GM23338 (cell line): ENCODE results near the gene KLRG1. TPM values are rescaled to one million over a fixed set of nuclear protein-coding genes. Genes with fewer than 3 reads are reported as not detected.

Source experiments
- ATAC-seq: fragments of 200-7000 bp; cut with Tn5 transposase; 3 replicates; pipeline ENCODE4 v1.9.1; 2020
- DNase-seq: peaks from one replicate; pipeline ENCODE4 v3.0.0-alpha.2; 2015; ENCODE audit warnings: low spot score
- H2AFZ ChIP-seq: fragments of 200-600 bp; sonication (generic); 2 replicates; pipeline ENCODE4 v1.8.0; 2016; ENCODE audit warnings: antibody characterized with exemption, mild to moderate bottlenecking, moderate library complexity
- H3F3A ChIP-seq: fragments of 200-600 bp; sonication (generic); replicated peaks from 2 replicates; pipeline ENCODE4 v1.8.0; 2017; ENCODE audit warnings: antibody characterized with exemption, mixed run types, low read depth
- H3K27ac ChIP-seq: fragments of 200-600 bp; sonication (generic); 2 replicates; pipeline ENCODE4 v1.6.1; 2016; ENCODE audit warnings: low read depth
- H3K27me3 ChIP-seq: fragments of 200-600 bp; sonication (generic); 2 replicates; pipeline ENCODE4 v1.8.0; 2016; ENCODE audit warnings: mild to moderate bottlenecking, mixed run types, moderate library complexity; ENCODE audit not compliant: insufficient read depth
- H3K36me3 ChIP-seq: fragments of 200-600 bp; sonication (generic); 2 replicates; pipeline ENCODE4 v1.8.0; 2016; ENCODE audit warnings: mild to moderate bottlenecking; ENCODE audit not compliant: insufficient read depth
- H3K4me1 ChIP-seq: fragments of 200-600 bp; sonication (generic); 2 replicates; pipeline ENCODE4 v1.8.0; 2016; ENCODE audit warnings: mild to moderate bottlenecking, moderate library complexity; ENCODE audit not compliant: insufficient read depth
- H3K4me2 ChIP-seq: fragments of 200-600 bp; sonication (generic); 2 replicates; pipeline ENCODE4 v1.7.1; 2017; ENCODE audit warnings: mixed run types
- H3K4me3 ChIP-seq: fragments of 200-600 bp; sonication (generic); 2 replicates; pipeline ENCODE4 v1.6.1; 2016; ENCODE audit warnings: mixed run types
- H3K79me2 ChIP-seq: fragments of 200-600 bp; sonication (generic); replicated peaks from 2 replicates; pipeline ENCODE4 v1.8.0; 2017; ENCODE audit warnings: mild to moderate bottlenecking; ENCODE audit not compliant: insufficient read depth
- H3K9me2 ChIP-seq: fragments of 200-600 bp; sonication (generic); 2 replicates; pipeline ENCODE4 v1.8.0; 2017; ENCODE audit not compliant: insufficient read depth
- H4K20me1 ChIP-seq: fragments of 200-600 bp; sonication (generic); replicated peaks from 2 replicates; pipeline ENCODE4 v1.8.0; 2017; ENCODE audit warnings: mild to moderate bottlenecking; ENCODE audit not compliant: insufficient read depth
- H3K27ac Mint-ChIP-seq: 2 replicates; pipeline ENCODE4 v1.8.0; 2020; ENCODE audit warnings: inconsistent platforms, mild to moderate bottlenecking, moderate library complexity, mixed read lengths
- H3K27me3 Mint-ChIP-seq: 3 replicates; pipeline ENCODE4 v1.8.0; 2022; ENCODE audit warnings: low read depth, mild to moderate bottlenecking, moderate library complexity, mixed read lengths, inconsistent platforms; ENCODE audit not compliant: insufficient read depth, poor library complexity
- H3K36me3 Mint-ChIP-seq: 3 replicates; pipeline ENCODE4 v1.8.0; 2021; ENCODE audit warnings: low read depth, mild to moderate bottlenecking, inconsistent platforms, moderate library complexity, mixed read lengths
- H3K4me1 Mint-ChIP-seq: 3 replicates; pipeline ENCODE4 v1.8.0; 2020; ENCODE audit warnings: mild to moderate bottlenecking, inconsistent platforms, mixed read lengths
- H3K4me3 Mint-ChIP-seq: 3 replicates; pipeline ENCODE4 v1.8.0; 2021; ENCODE audit warnings: moderate library complexity, mild to moderate bottlenecking, inconsistent platforms, mixed read lengths
- H3K9me3 Mint-ChIP-seq: 3 replicates; pipeline ENCODE4 v1.8.0; 2020; ENCODE audit warnings: moderate library complexity, mild to moderate bottlenecking, inconsistent platforms, mixed read lengths
- CTCF ChIP-seq, 2 experiments: fragments of 200-600 bp in 1 of 2; sonication (generic) in 1 of 2; conservative IDR thresholded peaks; 2 replicates each; pipeline versions ENCODE4 v1.5.1 to v1.6.1; 2016 to 2017; ENCODE audit warnings: antibody characterized with exemption in 2 of 2, low read depth in 2 of 2, mild to moderate bottlenecking in 2 of 2, moderate library complexity in 1 of 2
- EZH2 ChIP-seq: fragments of 200-600 bp; sonication (generic); IDR thresholded peaks from one replicate; pipeline ENCODE4 v1.8.0; 2017; ENCODE audit warnings: antibody characterized with exemption, mild to moderate bottlenecking, low read depth; ENCODE audit not compliant: unreplicated experiment
- NANOG ChIP-seq: IDR thresholded peaks from 2 replicates; pipeline ENCODE4 v1.6.1; 2016; ENCODE audit warnings: antibody characterized with exemption, borderline replicate concordance
- REST ChIP-seq: IDR thresholded peaks from one replicate; pipeline ENCODE4 v1.6.1; 2018; ENCODE audit warnings: antibody characterized with exemption; ENCODE audit not compliant: unreplicated experiment
- polyA plus RNA-seq: library from polyadenylated mRNA; unstranded; fragments of >200 nt; fragmentation: Nextera tagmentation; extraction: Ambion mirVana; gene quantifications from 2 replicates; pipeline ENCODE4 v1.2.1, GENCODE V29; 2016
- total RNA-seq: library from RNA; depleted of rRNA; stranded (reverse); fragments of >200 nt; shearing (Covaris generic); gene quantifications from 2 replicates; pipeline ENCODE4 v1.2.3, GENCODE V29; 2014

The KLRG1 gene
- total and polyA plus RNA-seq, 2 experiments from 2014 or later: 5.1 to 7.9 TPM

DNA sequence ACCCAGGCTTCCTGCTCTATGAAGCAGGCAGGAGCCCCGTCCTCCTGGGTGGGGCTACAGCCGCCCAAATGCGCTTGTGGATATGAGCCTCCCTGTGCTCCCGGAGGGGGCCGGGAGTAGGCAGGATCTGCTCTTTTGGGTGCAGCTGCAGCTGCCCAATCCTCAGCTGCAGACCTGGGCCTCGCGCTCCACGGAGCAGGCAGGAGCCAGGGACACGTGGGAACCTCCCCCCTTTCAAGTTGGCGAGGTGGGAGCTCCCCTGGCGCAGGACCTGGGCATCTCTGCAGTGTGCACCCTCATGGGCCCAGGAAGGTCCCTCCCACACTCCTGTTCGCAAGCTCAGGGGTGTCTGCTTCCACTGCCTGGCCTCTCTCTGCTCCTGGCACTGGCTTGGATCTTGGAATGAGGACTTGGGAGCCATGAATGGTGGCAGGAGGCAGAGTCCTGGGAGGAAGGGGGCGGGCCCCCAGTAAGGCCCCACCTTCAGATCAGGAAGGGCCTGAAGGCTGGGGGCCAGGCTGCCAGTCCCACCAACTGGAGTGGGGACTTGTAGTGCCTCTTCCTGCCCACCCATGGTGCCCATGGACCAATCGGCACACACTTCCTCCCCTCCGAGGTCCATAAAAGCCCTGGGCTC is 61.3 kb downstream of the KLRG1 start:
- ATAC-seq: no peak

More for the DNA sequence above, 61.3 kb downstream of the KLRG1 start:
- no peaks in the 10 kb centered on the region for H3K4me1 Mint-ChIP-seq
- no peak for DNase-seq
- Histone ChIP-seq H3K27me3 (no peaks in the 10 kb centered on the region), H4K20me1 (no peaks in the 10 kb centered on the region), H3K9me2 (no peaks in the 10 kb centered on the region), H2AFZ (no peak overlapping the region), H3F3A (no peaks in the 10 kb centered on the region; the same call in 1 of the 2 replicates), H3K4me3 (no peak overlapping the region), H3K4me1 (no peaks in the 10 kb centered on the region), H3K36me3 (no peaks in the 10 kb centered on the region), H3K27ac (no peak overlapping the region), H3K79me2 (no peaks in the 10 kb centered on the region), H3K4me2 (no peak overlapping the region)
- no peaks in the 10 kb centered on the region for H3K27me3 Mint-ChIP-seq
- H3K4me3 Mint-ChIP-seq: no peak overlapping the region
- no peak overlapping the region for H3K27ac Mint-ChIP-seq
- TF ChIP-seq CTCF (conservative IDR thresholded peaks at IDR 0.05; ENCODE audit: low read depth in 2 of 2) (no peak), REST (no peak), EZH2 (no peak), NANOG (no peak)
- no peaks in the 10 kb centered on the region for H3K36me3 Mint-ChIP-seq
- no peaks in the 10 kb centered on the region; the same call in 2 of the 3 replicates for H3K9me3 Mint-ChIP-seq
